SK-N-MC (cell line): ENCODE data around the gene LRRC23.

Experiments used
- EZH2 ChIP-seq: fragments of 200-600 bp; sonication (generic); IDR thresholded peaks from one replicate; pipeline ENCODE4 v1.6.1; 2017; ENCODE audit warnings: antibody characterized with exemption
- FOXP2 ChIP-seq: optimal IDR thresholded peaks from 2 replicates; pipeline ENCODE3; 2011; ENCODE audit warnings: mild to moderate bottlenecking, moderate library complexity; ENCODE audit not compliant: insufficient read depth; ENCODE audit errors: extremely low read length, control extremely low read depth
- POLR2AphosphoS5 ChIP-seq: IDR thresholded peaks from 2 replicates; pipeline ENCODE4 v1.6.1; 2012; ENCODE audit warnings: mild to moderate bottlenecking, low read depth, low read length, borderline replicate concordance

GRCh38 chr12:6950401-6950801 lies 45.8 kb downstream of the LRRC23 start:
- TF ChIP-seq EZH2 = no peak
- no peak for TF ChIP-seq POLR2AphosphoS5
- TF ChIP-seq FOXP2 = no peak
